Measurements from ENCODE around the gene FMN2. TPM values are rescaled to one million over a fixed set of nuclear protein-coding genes. Genes with fewer than 3 reads are reported as not detected.

FMN2 gene
- total RNA-seq, 2 donors from 2014 or later, result 26.9 to 27.2 TPM

DNA sequence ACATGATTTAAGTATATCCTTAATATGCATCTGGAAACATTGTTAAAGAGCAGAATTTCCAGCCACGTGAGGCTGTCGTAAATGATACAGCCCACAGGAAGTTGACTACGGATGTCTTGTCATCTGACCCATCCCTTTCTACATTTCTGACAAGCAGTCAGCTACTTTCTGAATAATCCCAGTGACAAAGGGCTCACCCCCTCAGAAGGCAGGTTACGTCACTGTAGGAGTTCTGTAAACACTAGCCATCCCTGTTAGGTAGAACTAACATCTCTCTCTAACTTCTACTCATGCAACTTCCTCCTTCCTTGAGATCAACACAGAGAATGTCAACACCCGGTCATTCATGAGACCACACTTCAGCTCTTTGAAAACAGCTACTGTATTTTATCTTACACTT lies 261.1 kb downstream of the FMN2 start:
- no peak overlapping the region for H3K9ac ChIP-seq (ENCODE audit: extremely low read depth, low read length, poor library complexity, severe bottlenecking)
- no peaks in the 10 kb centered on the region for H3K9me3 ChIP-seq (ENCODE audit: control insufficient read depth, low read length)
- no peaks in the 10 kb centered on the region for H3K9me3 Mint-ChIP-seq
- no peaks in the 10 kb centered on the region for H3K4me1 ChIP-seq (ENCODE audit: control insufficient read depth, insufficient read depth, low read length)
- no peak for DNase-seq
- peaks cover 23% of the 10 kb centered on the region for H3K36me3 Mint-ChIP-seq (ENCODE audit: low read depth)
- no peak overlapping the region for H3K27ac Mint-ChIP-seq
- H3K4me3 ChIP-seq (ENCODE audit: low read length), result no peak overlapping the region
- H3K27ac ChIP-seq (ENCODE audit: low read depth, low read length), result no peak overlapping the region
- H3K27me3 Mint-ChIP-seq (ENCODE audit: insufficient read depth), result no peaks in the 10 kb centered on the region
- peaks cover 6% of the 10 kb centered on the region for H3K4me1 Mint-ChIP-seq
- no peaks in the 10 kb centered on the region for H3K27me3 ChIP-seq (ENCODE audit: control insufficient read depth, insufficient read depth, low read length, poor library complexity, severe bottlenecking)
- peaks cover 82% of the 10 kb centered on the region for H3K36me3 ChIP-seq (ENCODE audit: control insufficient read depth, insufficient read depth, low read length)
- TF ChIP-seq, protein P1, sequence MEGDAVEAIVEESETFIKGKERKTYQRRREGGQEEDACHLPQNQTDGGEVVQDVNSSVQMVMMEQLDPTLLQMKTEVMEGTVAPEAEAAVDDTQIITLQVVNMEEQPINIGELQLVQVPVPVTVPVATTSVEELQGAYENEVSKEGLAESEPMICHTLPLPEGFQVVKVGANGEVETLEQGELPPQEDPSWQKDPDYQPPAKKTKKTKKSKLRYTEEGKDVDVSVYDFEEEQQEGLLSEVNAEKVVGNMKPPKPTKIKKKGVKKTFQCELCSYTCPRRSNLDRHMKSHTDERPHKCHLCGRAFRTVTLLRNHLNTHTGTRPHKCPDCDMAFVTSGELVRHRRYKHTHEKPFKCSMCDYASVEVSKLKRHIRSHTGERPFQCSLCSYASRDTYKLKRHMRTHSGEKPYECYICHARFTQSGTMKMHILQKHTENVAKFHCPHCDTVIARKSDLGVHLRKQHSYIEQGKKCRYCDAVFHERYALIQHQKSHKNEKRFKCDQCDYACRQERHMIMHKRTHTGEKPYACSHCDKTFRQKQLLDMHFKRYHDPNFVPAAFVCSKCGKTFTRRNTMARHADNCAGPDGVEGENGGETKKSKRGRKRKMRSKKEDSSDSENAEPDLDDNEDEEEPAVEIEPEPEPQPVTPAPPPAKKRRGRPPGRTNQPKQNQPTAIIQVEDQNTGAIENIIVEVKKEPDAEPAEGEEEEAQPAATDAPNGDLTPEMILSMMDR (conservative IDR thresholded peaks at IDR 0.05), result no peak
- WGBS, 2 experiments (ENCODE audit: insufficient coverage in 1 of 2, insufficient read length in 1 of 2), result 88 to 96% methylated on average over 5 of the region's 5 CpGs
- H3K4me3 Mint-ChIP-seq, result no peak overlapping the region

DNA sequence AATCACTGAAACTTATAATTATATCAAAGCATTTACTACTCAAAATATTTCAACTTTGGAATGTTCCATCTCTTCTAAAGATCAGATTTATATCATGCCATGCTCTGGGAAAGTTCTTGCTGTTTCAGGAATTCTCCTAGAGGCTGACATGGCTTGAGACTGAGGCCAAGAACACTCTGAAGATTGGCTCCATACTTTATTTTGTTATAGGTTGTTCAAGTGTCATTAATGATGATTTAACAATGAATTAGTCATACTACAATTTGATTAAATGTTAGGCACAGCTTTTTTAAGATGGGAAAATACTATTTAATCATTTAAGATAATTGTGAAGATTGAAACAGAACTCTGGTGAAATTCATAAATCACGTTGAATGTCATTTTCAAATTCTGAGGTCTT lies 264.9 kb downstream of the FMN2 start:
- Mint-ChIP-seq H3K36me3 (ENCODE audit: low read depth) (peaks cover 45% of the 10 kb centered on the region), H3K27ac (no peak overlapping the region), H3K9me3 (peaks cover 4% of the 10 kb centered on the region), H3K4me3 (no peak overlapping the region), H3K4me1 (peaks cover 6% of the 10 kb centered on the region), H3K27me3 (ENCODE audit: insufficient read depth) (no peaks in the 10 kb centered on the region)
- H3K9ac ChIP-seq (ENCODE audit: extremely low read depth, low read length, poor library complexity, severe bottlenecking), result no peak overlapping the region
- H3K27me3 ChIP-seq (ENCODE audit: control insufficient read depth, insufficient read depth, low read length, poor library complexity, severe bottlenecking), result no peaks in the 10 kb centered on the region
- H3K27ac ChIP-seq (ENCODE audit: low read depth, low read length), result no peak overlapping the region
- TF ChIP-seq, protein P1 (conservative IDR thresholded peaks at IDR 0.05), result no peak
- H3K9me3 ChIP-seq (ENCODE audit: control insufficient read depth, low read length), result peaks cover 9% of the 10 kb centered on the region
- H3K36me3 ChIP-seq (ENCODE audit: control insufficient read depth, insufficient read depth, low read length), result peaks cover 82% of the 10 kb centered on the region
- H3K4me3 ChIP-seq (ENCODE audit: low read length), result no peak overlapping the region
- 85 to 100% methylated on average over 1 of the region's 1 CpG for WGBS, 2 experiments (ENCODE audit: insufficient coverage in 1 of 2, insufficient read length in 1 of 2)
- DNase-seq, result no peak
- no peaks in the 10 kb centered on the region for H3K4me1 ChIP-seq (ENCODE audit: control insufficient read depth, insufficient read depth, low read length)

GRCh38 chr1:240362046-240362445 lies 270.4 kb downstream of the FMN2 start:
- 95 to 96% methylated on average over 4 to 5 of the region's 5 CpGs for WGBS, 2 experiments (ENCODE audit: insufficient coverage in 1 of 2, insufficient read length in 1 of 2)
- no peak overlapping the region for H3K27ac ChIP-seq (ENCODE audit: low read depth, low read length)
- no peak overlapping the region for H3K4me3 Mint-ChIP-seq

More at GRCh38 chr1:240362046-240362445, 270.4 kb downstream of the FMN2 start:
- Mint-ChIP-seq H3K36me3 (ENCODE audit: low read depth) (peaks cover 46% of the 10 kb centered on the region), H3K4me1 (no peaks in the 10 kb centered on the region), H3K9me3 (peaks cover 4% of the 10 kb centered on the region), H3K27ac (no peak overlapping the region), H3K27me3 (ENCODE audit: insufficient read depth) (no peaks in the 10 kb centered on the region)
- H3K4me3 ChIP-seq (ENCODE audit: low read length), result no peak overlapping the region
- TF ChIP-seq, protein P1 (conservative IDR thresholded peaks at IDR 0.05), result no peak
- peaks cover 9% of the 10 kb centered on the region for H3K9me3 ChIP-seq (ENCODE audit: control insufficient read depth, low read length)
- no peaks in the 10 kb centered on the region for H3K4me1 ChIP-seq (ENCODE audit: control insufficient read depth, insufficient read depth, low read length)
- no peaks in the 10 kb centered on the region for H3K27me3 ChIP-seq (ENCODE audit: control insufficient read depth, insufficient read depth, low read length, poor library complexity, severe bottlenecking)
- DNase-seq, result no peak
- no peak overlapping the region for H3K9ac ChIP-seq (ENCODE audit: extremely low read depth, low read length, poor library complexity, severe bottlenecking)
- peaks cover 72% of the 10 kb centered on the region for H3K36me3 ChIP-seq (ENCODE audit: control insufficient read depth, insufficient read depth, low read length)

Measured in endodermal cell (in vitro differentiated cells).